CD4-positive, alpha-beta T cell treated with Interleukin-17A for 4 hours (primary cell): ENCODE measurements around the gene VOPP1.
"Not testable (repeated sequence)": the region's sequence is repeated elsewhere in the genome, so short reads cannot be mapped to it uniquely, and the experiment has no call there.

Experiments
- DNase-seq: peaks from one replicate; pipeline ENCODE4 v3.0.0-alpha.2; 2020; ENCODE audit warnings: mixed read lengths

The VOPP1 gene

DNA sequence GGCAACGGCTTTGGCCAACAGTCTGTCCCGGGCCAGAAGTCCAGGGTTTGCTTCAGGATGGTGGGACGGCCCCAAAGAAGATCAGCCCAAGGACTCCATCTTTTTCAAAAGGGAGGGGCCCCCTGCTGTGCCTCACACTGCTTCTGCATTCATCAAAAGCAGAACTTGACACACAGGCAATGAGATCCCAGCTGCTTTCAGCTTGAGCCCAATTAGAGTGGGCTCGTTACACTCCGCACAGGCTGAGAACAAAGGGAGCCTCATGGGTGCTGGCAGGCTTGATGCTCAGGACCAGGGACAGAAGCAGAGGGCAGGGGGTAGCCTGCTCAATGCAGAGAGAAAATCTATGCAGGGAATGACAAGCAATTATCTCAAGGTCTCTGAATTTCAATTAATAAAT is 45.5 kb downstream of the VOPP1 start:
- DNase-seq, result no peak

DNA sequence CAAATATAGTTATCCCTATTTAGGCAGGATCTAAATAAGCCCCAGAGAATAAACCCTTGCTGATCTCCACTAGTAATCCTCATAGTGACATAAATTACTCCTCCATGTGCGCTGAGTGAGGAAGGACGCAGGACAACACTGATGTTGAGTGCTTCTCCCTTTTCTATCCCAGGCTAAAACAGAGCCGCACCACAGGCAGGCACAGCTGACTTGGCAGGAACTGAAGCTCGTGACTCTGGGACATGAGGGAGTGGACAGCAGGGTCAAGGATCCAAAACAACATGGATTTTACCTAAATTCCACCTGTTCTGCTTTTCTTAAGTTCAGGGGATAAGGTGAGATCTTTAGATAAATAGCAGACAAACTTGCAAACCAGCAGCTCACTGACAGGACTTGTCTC is 46.0 kb downstream of the VOPP1 start:
- no peak for DNase-seq

GRCh38 chr7:55524558-55525310 is 47.6 kb downstream of the VOPP1 start:
- peak; percentile 23 for DNase-seq

GRCh38 chr7:55523366-55523765 is 48.9 kb downstream of the VOPP1 start:
- no peak for DNase-seq

GRCh38 chr7:55521917-55522902 is 50.1 kb downstream of the VOPP1 start:
- no peak for DNase-seq

- no peak for DNase-seq
Observed at GRCh38 chr7:55521512-55521911, 50.8 kb downstream of the VOPP1 start.

DNA sequence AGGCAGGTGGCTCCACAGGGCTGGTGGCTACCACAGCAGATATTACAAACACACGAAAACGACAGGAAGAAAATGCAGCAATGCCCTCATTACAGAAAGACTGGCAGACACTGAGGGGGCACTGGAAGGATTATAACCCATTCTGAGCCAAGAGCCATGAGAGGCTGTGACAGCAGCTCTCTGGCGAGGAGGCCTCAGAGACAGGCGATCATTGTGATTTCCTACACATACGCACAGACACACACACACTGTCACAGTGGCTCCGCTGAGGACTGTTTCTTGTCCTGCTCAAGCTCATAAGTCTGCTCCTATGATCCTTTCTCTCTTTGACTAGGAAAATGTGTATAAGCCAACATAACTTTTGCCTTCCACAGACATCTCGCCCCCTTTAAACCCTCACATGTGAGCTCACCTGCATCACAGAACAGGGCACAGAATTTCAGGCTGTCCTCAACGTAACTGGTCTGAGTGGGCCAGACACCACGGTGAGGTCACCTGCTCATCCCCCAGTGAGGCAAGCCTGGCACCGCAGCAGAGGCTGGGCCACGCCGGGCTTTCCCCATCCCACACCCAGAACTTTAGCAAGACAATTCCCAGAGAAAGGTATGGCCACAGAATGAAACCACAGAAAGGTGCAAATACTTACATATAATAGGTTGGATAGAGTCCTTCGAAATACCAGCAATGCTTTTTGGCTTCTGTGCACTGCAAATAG is 51.7 kb downstream of the VOPP1 start:
- no peak for DNase-seq

DNA sequence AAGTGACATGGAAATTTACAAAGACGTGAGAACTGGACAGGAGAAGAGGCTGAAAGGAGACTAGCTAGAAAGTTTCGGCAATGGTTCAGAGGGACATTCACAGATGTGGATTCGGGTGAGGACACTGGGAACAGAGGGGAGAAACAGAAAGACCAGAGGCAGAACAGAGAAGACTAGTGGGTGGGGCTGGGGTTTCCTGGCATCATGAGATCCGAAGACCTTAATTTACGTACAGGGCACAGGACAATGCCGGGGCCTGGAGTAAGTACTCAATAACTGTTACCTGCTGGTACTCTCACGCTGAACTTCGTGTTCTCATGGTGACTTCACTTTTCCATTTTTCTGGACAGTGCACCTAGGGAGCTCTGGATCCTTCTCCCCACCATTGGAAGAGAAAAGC is 53.5 kb downstream of the VOPP1 start:
- DNase-seq, result no peak

DNA sequence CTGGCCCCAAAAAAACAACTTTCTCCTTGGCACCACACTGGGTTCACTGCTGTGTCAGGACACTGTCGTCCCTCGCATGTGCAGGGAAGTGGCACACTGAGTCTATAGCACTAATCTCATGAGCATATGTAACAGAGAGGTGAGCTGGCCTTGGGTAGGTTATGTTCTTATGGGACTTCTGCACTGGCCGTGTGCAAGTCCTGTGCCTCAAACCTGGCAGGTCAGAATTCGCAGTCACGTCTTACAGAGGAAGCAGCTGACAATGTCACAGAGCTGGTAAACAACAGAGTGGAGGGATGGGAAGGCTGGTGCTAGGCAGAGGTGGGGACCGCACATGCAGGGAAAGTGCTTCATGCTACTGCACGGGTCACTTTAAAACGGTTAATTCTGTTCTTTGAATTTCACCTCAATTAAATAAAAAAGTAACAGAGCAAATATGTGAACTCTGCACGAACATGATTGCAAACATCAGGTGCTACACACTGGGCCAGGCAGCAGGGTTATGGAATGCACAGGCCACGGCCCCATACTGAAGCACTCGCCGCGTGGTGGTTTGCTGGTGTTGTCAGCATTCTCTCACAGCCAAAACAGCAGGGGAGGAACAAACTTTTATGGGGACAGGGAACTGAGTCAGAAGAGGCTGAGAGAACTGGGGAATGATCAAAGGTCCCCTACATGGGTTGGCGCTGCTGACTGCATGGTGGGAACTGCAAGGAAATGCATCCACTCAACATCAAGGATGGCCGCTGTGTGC is 54.2 kb downstream of the VOPP1 start:
- no peak for DNase-seq

- peak; percentile 30 for DNase-seq
Observed at GRCh38 chr7:55517191-55517633, 55.1 kb downstream of the VOPP1 start.

DNA sequence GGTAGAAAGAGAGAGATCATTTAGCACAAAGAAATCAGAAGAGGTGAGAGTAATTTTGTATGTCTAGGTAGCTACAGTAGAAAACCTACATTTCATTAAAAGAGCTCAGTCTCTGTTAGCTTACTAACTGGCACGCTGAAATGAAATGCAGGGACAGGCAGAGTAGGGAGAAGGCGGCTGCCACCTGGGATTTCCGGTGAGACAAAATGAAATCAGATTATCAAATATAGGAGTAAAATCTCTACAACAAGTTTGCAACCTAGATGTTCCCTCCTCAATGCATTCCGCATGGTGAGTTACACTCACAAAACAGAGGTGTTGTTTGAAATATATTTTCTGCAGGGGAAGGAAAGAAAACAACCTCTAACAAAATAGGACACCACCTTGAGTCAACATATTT is 55.9 kb downstream of the VOPP1 start:
- DNase-seq, result no peak

GRCh38 chr7:55515569-55516279 is 56.6 kb downstream of the VOPP1 start:
- no peak for DNase-seq

DNA sequence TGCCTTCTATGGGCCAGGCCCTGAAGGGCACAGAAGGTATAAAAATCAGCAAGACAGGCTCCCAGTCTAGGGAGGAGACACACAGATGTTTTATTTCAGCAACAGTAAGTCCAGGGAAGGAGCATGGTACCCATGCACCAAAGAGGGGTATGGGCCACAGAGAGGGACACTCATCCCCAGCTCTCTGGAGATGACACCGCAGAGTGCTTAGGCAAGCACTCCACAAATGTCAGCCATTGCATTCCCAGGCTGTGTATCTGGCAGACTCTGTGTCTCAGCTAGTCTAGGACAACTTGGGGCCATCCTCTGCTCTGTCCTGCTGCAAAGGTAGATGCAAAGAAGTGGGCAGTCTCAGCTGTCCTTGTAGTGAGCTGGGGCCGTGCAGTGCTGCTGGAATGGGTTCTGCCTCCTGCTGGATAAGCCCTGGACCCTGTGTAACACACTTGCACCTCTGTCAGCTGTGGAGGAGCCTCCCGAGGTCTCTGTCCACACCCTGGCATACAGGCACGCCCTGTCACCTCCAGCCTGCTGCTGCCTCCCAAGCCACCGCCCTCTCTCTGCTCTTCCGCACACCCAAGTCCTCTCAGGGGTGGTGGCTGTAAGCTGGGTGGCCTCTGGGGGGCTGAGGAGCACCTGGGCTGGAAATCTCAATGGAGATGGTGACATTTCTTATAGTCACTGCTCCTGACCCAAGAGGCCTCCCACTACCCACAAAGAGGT is 57.6 kb downstream of the VOPP1 start:
- no peak for DNase-seq

- no peak for DNase-seq
Observed at GRCh38 chr7:55513868-55514267, 58.4 kb downstream of the VOPP1 start.

- no peak for DNase-seq
Observed at GRCh38 chr7:55512635-55513191, 59.6 kb downstream of the VOPP1 start.

GRCh38 chr7:55510621-55511020 is 61.7 kb downstream of the VOPP1 start:
- DNase-seq, result no peak

GRCh38 chr7:55510206-55510605 is 62.1 kb downstream of the VOPP1 start:
- not testable (repeated sequence) for DNase-seq

DNA sequence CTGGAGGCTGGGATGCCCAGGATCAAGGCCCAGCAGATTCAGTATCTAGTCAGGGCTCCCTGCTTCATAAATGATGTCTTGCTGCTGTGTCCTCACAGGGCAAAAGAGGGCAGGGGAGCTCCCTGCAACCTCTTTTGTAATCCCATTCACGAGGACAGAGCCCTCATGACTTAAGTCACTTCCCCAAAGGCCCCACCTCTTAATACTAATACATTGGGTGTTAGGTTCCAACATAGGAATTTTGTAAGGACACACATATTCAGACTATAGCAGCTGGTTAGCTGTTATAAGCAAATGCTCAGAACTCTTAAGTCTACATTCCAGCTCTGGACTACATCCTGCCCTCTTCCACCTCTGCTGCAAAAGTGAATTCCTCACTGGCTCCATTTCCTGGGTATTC is 63.0 kb downstream of the VOPP1 start:
- DNase-seq, result no peak

DNA sequence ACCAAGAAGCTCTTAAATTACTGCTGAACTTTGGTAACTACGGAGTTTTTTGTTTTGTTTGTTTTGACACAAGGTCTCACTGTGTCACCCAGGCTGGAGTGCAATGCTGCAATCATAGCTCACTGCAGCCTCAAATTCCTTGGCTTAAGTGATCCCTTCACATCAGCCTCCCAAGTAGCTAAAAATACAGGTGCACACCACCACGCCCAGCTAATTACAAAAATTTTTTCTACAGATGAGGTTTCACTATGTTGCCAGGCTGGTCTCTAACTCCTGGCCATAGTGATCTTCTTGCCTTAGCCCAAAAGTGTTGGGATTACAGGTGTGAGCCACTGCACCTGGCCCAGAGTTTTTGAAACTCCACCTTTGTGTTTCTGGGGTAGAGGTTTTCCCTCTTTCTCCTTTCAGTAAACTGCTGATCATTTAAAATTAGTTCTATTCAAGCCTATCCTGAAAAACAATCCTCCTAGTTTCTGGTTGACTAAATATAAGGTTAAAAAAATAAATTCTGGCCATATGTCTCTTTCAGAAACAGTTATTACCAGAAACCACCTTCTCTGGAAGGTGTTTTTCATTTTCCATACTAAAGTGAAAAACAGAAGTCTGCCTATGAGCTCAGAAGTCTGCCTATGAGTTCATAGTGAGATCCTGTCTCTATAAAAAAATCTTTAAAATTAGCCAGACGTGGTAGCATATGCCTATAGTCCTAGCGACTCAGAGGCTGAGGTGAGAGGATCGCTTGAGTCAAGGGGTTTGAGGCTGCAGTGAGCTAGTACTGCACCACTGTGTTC is 63.9 kb downstream of the VOPP1 start:
- no peak for DNase-seq

GRCh38 chr7:55507743-55508142 is 64.6 kb downstream of the VOPP1 start:
- DNase-seq, result no peak
